Omental fat pad (tissue), 4 donors: ENCODE results near the gene POU6F2. TPM values are rescaled to one million over a fixed set of nuclear protein-coding genes. Genes with fewer than 3 reads are reported as not detected.
A peak's percentile ranks its signal among the peaks of the same experiment; 100 is the strongest.

Experiments used
- ATAC-seq: fragments of 150-250 bp; one replicate; pipeline ENCODE4 v1.9.1; 2016; ENCODE audit warnings: mild to moderate bottlenecking, moderate library complexity; ENCODE audit not compliant: low FRiP score
- DNase-seq: peaks from one replicate; pipeline ENCODE4 v3.0.0-alpha.2; 2019; ENCODE audit warnings: low spot score
- total RNA-seq, 4 donors: library from RNA; depleted of rRNA; stranded (reverse); fragments of >200 nt; gene quantifications; one replicate each; pipeline ENCODE4 v1.1.0, GENCODE V29; 2016
- TF ChIP-seq, protein P1 (sequence below), 3 donors: fragments of 450-650 bp; IDR thresholded peaks; one replicate each; pipeline ENCODE4 v1.5.1; 2016 to 2017; ENCODE audit warnings: antibody characterized with exemption in 3 of 3, mild to moderate bottlenecking in 3 of 3, moderate library complexity in 2 of 3

POU6F2 gene
- total RNA-seq, 4 donors from 2014 or later, result 0.12 to 0.56 (median 0.37) TPM; not detected in 1

GRCh38 chr7:39083781-39084180 is 106.1 kb downstream of the POU6F2 start:
- TF ChIP-seq, protein P1, sequence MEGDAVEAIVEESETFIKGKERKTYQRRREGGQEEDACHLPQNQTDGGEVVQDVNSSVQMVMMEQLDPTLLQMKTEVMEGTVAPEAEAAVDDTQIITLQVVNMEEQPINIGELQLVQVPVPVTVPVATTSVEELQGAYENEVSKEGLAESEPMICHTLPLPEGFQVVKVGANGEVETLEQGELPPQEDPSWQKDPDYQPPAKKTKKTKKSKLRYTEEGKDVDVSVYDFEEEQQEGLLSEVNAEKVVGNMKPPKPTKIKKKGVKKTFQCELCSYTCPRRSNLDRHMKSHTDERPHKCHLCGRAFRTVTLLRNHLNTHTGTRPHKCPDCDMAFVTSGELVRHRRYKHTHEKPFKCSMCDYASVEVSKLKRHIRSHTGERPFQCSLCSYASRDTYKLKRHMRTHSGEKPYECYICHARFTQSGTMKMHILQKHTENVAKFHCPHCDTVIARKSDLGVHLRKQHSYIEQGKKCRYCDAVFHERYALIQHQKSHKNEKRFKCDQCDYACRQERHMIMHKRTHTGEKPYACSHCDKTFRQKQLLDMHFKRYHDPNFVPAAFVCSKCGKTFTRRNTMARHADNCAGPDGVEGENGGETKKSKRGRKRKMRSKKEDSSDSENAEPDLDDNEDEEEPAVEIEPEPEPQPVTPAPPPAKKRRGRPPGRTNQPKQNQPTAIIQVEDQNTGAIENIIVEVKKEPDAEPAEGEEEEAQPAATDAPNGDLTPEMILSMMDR (IDR thresholded peaks at IDR 0.05), result no peak
- ATAC-seq, result no peak
- no peak for DNase-seq

DNA sequence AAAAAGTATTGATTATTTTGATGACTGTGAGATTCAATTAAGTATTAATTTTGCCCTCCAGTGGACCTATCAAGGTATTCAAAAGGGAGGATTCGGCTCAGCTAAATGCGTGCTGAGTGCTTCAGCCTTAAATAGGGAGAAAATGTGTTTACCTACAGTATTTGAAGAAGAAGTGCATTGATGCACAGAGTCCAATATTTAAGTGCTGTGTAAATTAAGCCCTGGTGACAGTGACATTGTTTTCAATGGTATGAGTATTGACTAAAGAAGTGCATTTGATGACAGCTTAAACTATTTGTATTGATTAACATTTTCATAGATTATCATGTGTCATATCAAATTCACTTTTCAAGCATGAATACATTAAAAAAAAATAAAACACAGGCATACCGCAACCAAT is 106.6 kb downstream of the POU6F2 start:
- DNase-seq, result no peak
- no peak for ATAC-seq
- TF ChIP-seq, protein P1 (IDR thresholded peaks at IDR 0.05), result no peak

- DNase-seq, result no peak
- TF ChIP-seq, protein P1 (IDR thresholded peaks at IDR 0.05), result no peak
- no peak for ATAC-seq
These were observed 107.5 kb downstream of the POU6F2 start for GRCh38 chr7:39085189-39085588.

DNA sequence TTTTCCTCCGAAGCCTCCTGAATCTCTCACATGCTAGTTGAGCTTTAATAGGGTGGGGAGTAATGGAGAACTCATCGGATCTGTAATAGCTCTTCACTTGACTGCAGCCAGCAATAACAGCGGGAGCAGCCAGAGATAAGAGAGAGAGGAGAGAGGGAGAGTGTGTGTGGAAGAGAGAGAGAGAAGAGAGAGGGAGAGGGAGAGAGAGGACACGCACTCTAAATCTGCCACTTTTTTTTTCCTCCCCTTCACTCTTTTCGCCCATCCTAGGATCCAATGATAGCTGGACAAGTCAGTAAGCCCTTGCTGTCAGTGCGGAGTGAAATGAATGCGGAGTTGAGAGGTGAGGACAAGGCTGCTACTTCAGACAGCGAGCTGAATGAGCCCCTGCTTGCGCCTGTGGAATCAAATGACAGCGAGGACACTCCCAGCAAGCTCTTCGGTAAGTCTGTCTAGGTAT is 107.9 kb downstream of the POU6F2 start:
- DNase-seq (no peak), ATAC-seq (peak; percentile 41)
- TF ChIP-seq, protein P1 (IDR thresholded peaks at IDR 0.05), result no peak

DNA sequence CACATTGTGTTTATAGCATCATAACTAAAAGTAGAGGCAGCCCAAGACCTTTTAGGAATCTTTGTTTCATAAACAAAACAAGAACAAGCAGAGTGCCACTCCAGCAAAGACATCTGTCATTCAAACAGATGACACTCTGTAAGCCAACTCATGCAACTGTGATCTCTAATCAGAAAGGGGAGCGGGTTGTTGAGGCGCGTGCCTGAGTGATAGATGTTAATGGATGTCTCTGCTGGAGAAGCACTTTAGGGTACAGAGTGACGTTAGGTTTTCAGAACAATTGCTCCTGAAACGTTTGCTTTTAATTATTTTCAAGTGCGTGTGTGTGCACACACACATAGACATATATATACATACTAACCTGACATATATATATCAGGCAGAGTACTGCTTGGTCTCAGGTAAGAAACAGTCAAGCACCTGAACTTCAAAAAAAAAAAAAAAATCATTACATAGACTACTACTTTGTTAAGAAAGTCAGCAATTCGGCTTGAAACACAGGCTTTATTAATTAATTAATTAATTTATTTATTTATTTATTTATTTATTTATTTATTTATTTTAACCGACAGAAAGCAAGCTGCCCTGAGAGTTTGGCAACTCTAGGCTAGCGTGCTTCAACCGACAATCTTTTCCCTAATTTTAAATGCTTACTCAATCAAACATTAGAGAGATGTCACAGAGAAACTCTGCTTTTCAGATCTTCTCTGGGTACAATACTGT is 109.1 kb downstream of the POU6F2 start:
- no peak for DNase-seq
- no peak for ATAC-seq
- TF ChIP-seq, protein P1 (IDR thresholded peaks at IDR 0.05), result no peak

DNA sequence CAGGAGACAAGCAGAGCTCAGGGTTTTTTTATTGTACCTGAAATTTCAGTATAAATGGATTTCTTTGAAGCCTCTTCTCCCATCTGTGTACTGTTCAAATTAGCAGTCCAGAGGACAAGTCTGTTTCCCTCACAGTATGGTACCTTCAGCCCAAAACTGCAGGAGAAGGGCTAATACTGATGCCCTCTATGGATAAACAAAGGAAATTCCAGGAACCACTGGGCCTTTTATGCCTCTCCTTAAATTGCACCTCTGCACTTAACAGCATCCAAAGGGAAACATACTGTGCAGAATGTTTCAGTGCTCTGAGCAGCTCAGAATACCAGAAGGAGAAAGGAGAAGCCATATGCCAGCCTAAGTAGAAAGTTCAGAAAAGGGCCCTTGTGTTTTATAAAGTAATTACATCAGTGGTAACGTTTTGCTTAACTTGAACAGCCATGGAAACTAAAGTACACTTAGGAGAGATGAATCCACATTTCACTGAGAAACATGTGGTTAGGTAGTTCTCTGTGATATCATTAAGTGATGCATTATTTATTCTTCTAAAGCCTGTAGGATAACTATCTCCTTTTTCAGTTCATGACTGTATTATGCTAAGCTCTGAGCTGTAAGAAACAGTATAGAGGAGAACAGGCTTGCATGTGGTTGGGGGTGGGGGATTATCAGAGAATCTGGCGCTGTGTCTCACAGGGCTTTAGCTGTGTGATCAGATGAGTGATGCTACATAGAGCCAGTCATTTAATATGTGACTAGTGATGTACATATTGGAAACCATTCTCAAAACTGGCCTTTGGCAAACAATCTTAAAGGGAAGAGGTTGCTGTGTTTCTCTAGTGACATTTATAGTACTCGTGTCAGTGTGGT is 111.3 kb downstream of the POU6F2 start:
- TF ChIP-seq, protein P1 (IDR thresholded peaks at IDR 0.05), result no peak
- DNase-seq (no peak), ATAC-seq (no peak)
